H1 (cell line): ENCODE results near the gene GTF2E1. TPM values are rescaled to one million over a fixed set of nuclear protein-coding genes. Genes with fewer than 3 reads are reported as not detected.

ENCODE experiments used
- CTCF ChIA-PET: fragments of 300-600 bp; sonication (Branson Sonifier 250); formaldehyde crosslinking; loops from one replicate; lab custom pipeline; 2021; ENCODE audit not compliant: partially characterized antibody; lab: Charles Lee
- POLR2A ChIA-PET: fragments of 300-600 bp; sonication (Branson Sonifier 250); formaldehyde crosslinking; loops from one replicate; lab custom pipeline; 2021; ENCODE audit warnings: inconsistent platforms; ENCODE audit not compliant: partially characterized antibody; lab: Charles Lee
- DNase-seq, 2 experiments: peaks; one replicate each; pipeline versions ENCODE4 v3.0.0 to v3.0.0-alpha.2; 2010 to 2022; ENCODE audit warnings: low spot score in 2 of 2, low read depth in 1 of 2, mixed read lengths in 1 of 2
- FAIRE-seq: peaks from 2 replicates; lab custom pipeline; 2011; peaks lifted over from hg19 to GRCh38; lab: Jason Lieb, UNC
- H2AFZ ChIP-seq: 2 replicates; pipeline ENCODE4 v1.8.1; 2012; ENCODE audit warnings: low read length, inconsistent platforms
- H2AK5ac ChIP-seq: 2 replicates; pipeline ENCODE4 v1.6.1; 2013; ENCODE audit warnings: low read depth, low read length
- H2BK120ac ChIP-seq: replicated peaks from 2 replicates; pipeline ENCODE3; 2013; ENCODE audit warnings: low read depth, low read length, inconsistent platforms
- H2BK12ac ChIP-seq: 2 replicates; pipeline ENCODE4 v1.6.1; 2013; ENCODE audit warnings: low read depth, low read length
- H2BK15ac ChIP-seq: 2 replicates; pipeline ENCODE4 v1.6.1; 2013; ENCODE audit warnings: low read length
- H2BK20ac ChIP-seq: 2 replicates; pipeline ENCODE4 v1.6.1; 2013; ENCODE audit warnings: low read length
- H2BK5ac ChIP-seq: 2 replicates; pipeline ENCODE4 v1.6.1; 2013; ENCODE audit warnings: low read depth, low read length
- H3K14ac ChIP-seq: 2 replicates; pipeline ENCODE4 v1.6.1; 2013; ENCODE audit warnings: inconsistent platforms; ENCODE audit not compliant: insufficient read length
- H3K18ac ChIP-seq: 2 replicates; pipeline ENCODE4 v1.6.1; 2013; ENCODE audit warnings: low read length; ENCODE audit errors: extremely low read depth
- H3K23ac ChIP-seq: 2 replicates; pipeline ENCODE4 v1.6.1; 2013; ENCODE audit warnings: inconsistent platforms; ENCODE audit not compliant: insufficient read length
- H3K23me2 ChIP-seq: 2 replicates; pipeline ENCODE4 v1.6.1; 2013; ENCODE audit warnings: low read depth, low read length
- H3K27ac ChIP-seq: 2 replicates; pipeline ENCODE4 v1.6.1; 2011; ENCODE audit warnings: low read depth, low read length, inconsistent platforms
- H3K27me3 ChIP-seq, 4 experiments: replicated peaks in 1 of 4; 1 replicate in 1 of 4; 2 replicates in 3 of 4; pipeline versions ENCODE4 v1.6.1 to v1.8.1; 2011 to 2013; ENCODE audit warnings: low read length in 3 of 4, mild to moderate bottlenecking in 3 of 4, inconsistent platforms in 2 of 4, mixed read lengths in 2 of 4, moderate library complexity in 1 of 4; ENCODE audit not compliant: control insufficient read depth in 3 of 4, insufficient read depth in 3 of 4; ENCODE audit errors: extremely low read depth in 1 of 4
- H3K36me3 ChIP-seq, 4 experiments: 2 replicates each; pipeline versions ENCODE4 v1.6.1 to v1.8.1; 2011 to 2013; ENCODE audit warnings: mild to moderate bottlenecking in 4 of 4, low read length in 3 of 4, moderate library complexity in 2 of 4, control low read depth in 1 of 4, inconsistent platforms in 1 of 4; ENCODE audit not compliant: insufficient read depth in 4 of 4, control insufficient read depth in 2 of 4
- H3K4ac ChIP-seq: replicated peaks from 2 replicates; pipeline ENCODE3; 2013; ENCODE audit warnings: low read length, low read depth, mixed read lengths, inconsistent platforms; ENCODE audit not compliant: insufficient read length
- H3K4me1 ChIP-seq, 4 experiments: replicated peaks in 1 of 4; 1 replicate in 1 of 4; 2 replicates in 3 of 4; pipeline versions ENCODE4 v1.6.1 to v1.8.1; 2011 to 2013; ENCODE audit warnings: low read length in 3 of 4, inconsistent platforms in 2 of 4, mixed read lengths in 1 of 4; ENCODE audit not compliant: insufficient read depth in 4 of 4, control insufficient read depth in 3 of 4
- H3K4me2 ChIP-seq, 2 experiments: 2 replicates each; pipeline versions ENCODE4 v1.6.1 to v1.8.1; 2011 to 2013; ENCODE audit warnings: low read depth in 2 of 2, low read length in 2 of 2, control low read depth in 1 of 2, inconsistent platforms in 1 of 2, mild to moderate bottlenecking in 1 of 2; ENCODE audit not compliant: insufficient read depth in 1 of 2
- H3K4me3 ChIP-seq, 4 experiments: fragments of 200-600, 300-600 bp in 1 of 4; sonication (generic), shearing (Covaris generic), sonication (Bioruptor Twin) in 1 of 4; 2 replicates each; pipeline versions ENCODE4 v1.5.1 to v1.8.1; 2011 to 2016; ENCODE audit warnings: low read length in 4 of 4, low read depth in 3 of 4, control low read depth in 2 of 4, inconsistent platforms in 2 of 4, mild to moderate bottlenecking in 2 of 4, mixed read lengths in 1 of 4, moderate library complexity in 1 of 4; ENCODE audit not compliant: insufficient read depth in 2 of 4; ENCODE audit errors: extremely low read depth in 1 of 4
- H3K56ac ChIP-seq: replicated peaks from 2 replicates; pipeline ENCODE3; 2013; ENCODE audit warnings: low read depth, mild to moderate bottlenecking, mixed read lengths, low read length, inconsistent platforms; ENCODE audit not compliant: insufficient read length
- H3K79me1 ChIP-seq: 2 replicates; pipeline ENCODE4 v1.6.1; 2013; ENCODE audit warnings: low read depth, low read length, control low read depth
- H3K79me2 ChIP-seq, 2 experiments: 2 replicates each; pipeline versions ENCODE4 v1.6.1 to v1.8.1; 2012 to 2013; ENCODE audit warnings: low read length in 2 of 2, mild to moderate bottlenecking in 2 of 2, inconsistent platforms in 1 of 2; ENCODE audit not compliant: insufficient read depth in 2 of 2, control insufficient read depth in 1 of 2
- H3K9ac ChIP-seq, 4 experiments: replicated peaks in 1 of 4; 1 replicate in 1 of 4; 2 replicates in 3 of 4; pipeline versions ENCODE4 v1.6.1 to v1.8.1; 2011 to 2013; ENCODE audit warnings: low read depth in 3 of 4, low read length in 3 of 4, control low read depth in 2 of 4, mild to moderate bottlenecking in 2 of 4, moderate library complexity in 2 of 4, inconsistent platforms in 1 of 4; ENCODE audit errors: extremely low read depth in 1 of 4
- H3K9me3 ChIP-seq, 2 experiments: 2 replicates each; pipeline versions ENCODE4 v1.6.1 to v1.8.1; 2012 to 2013; ENCODE audit warnings: mild to moderate bottlenecking in 2 of 2, moderate library complexity in 2 of 2, control low read depth in 1 of 2, inconsistent platforms in 1 of 2, low read depth in 1 of 2, low read length in 1 of 2, mixed read lengths in 1 of 2; ENCODE audit not compliant: insufficient read depth in 2 of 2
- H4K20me1 ChIP-seq, 2 experiments: replicated peaks in 1 of 2; 2 replicates each; pipeline versions ENCODE3 to v1.8.1; 2011 to 2013; ENCODE audit warnings: inconsistent platforms in 2 of 2, low read length in 2 of 2, mild to moderate bottlenecking in 1 of 2; ENCODE audit not compliant: insufficient read depth in 2 of 2, control insufficient read depth in 1 of 2
- H4K5ac ChIP-seq: 2 replicates; pipeline ENCODE4 v1.6.1; 2013; ENCODE audit warnings: low read length, low read depth, mixed read lengths, inconsistent platforms; ENCODE audit not compliant: insufficient read length
- H4K8ac ChIP-seq: 2 replicates; pipeline ENCODE4 v1.8.0; 2013; ENCODE audit warnings: mild to moderate bottlenecking, moderate library complexity, low read length, inconsistent platforms; ENCODE audit not compliant: insufficient read depth; ENCODE audit errors: extremely low read depth
- H4K91ac ChIP-seq: replicated peaks from 2 replicates; pipeline ENCODE3; 2013; ENCODE audit warnings: low read length, mixed read lengths, inconsistent platforms; ENCODE audit not compliant: insufficient read length
- BACH1 ChIP-seq: IDR thresholded peaks from 2 replicates; pipeline ENCODE4 v1.6.1; 2012; ENCODE audit warnings: low read length, improper control_type of control experiment
- EP300 ChIP-seq, 2 experiments: IDR thresholded peaks; 1 replicate in 1 of 2; 2 replicates in 1 of 2; pipeline ENCODE4 v1.6.1; 2011 to 2012; ENCODE audit warnings: low read depth in 2 of 2, low read length in 2 of 2, mild to moderate bottlenecking in 2 of 2, borderline replicate concordance in 1 of 2, inconsistent platforms in 1 of 2, moderate library complexity in 1 of 2
- GABPA ChIP-seq: IDR thresholded peaks from 2 replicates; pipeline ENCODE4 v1.6.1; 2011; ENCODE audit warnings: mild to moderate bottlenecking, low read length, moderate library complexity, borderline replicate concordance; ENCODE audit not compliant: insufficient read depth
- HDAC6 ChIP-seq: IDR thresholded peaks from one replicate; pipeline ENCODE4 v1.7.1; 2012; ENCODE audit warnings: low read depth, mild to moderate bottlenecking, inconsistent platforms, low read length, moderate library complexity
- RNF2 ChIP-seq: fragments of 200-900, 300-1000 bp; sonication (generic); IDR thresholded peaks from 2 replicates; pipeline ENCODE4 v1.7.1; 2016; ENCODE audit warnings: borderline replicate concordance, low read depth, mild to moderate bottlenecking, antibody characterized with exemption, low read length; ENCODE audit not compliant: poor library complexity, severe bottlenecking; ENCODE audit errors: missing control alignments
- SIN3A ChIP-seq, 2 experiments: IDR thresholded peaks in 1 of 2; conservative IDR thresholded peaks in 1 of 2; 2 replicates each; pipeline ENCODE4 v1.6.1; 2011 to 2012; ENCODE audit warnings: low read length in 2 of 2, improper control_type of control experiment in 1 of 2, low read depth in 1 of 2, mild to moderate bottlenecking in 1 of 2
- SRF ChIP-seq: IDR thresholded peaks from 2 replicates; pipeline ENCODE4 v1.6.1; 2011; ENCODE audit warnings: mild to moderate bottlenecking, low read depth, low read length, moderate library complexity
- TAF1 ChIP-seq: IDR thresholded peaks from 2 replicates; pipeline ENCODE4 v1.6.1; 2011; ENCODE audit warnings: mild to moderate bottlenecking, low read depth, low read length
- USF2 ChIP-seq: IDR thresholded peaks from 2 replicates; pipeline ENCODE4 v1.6.1; 2011; ENCODE audit warnings: low read length, improper control_type of control experiment
- WGBS, 2 experiments: shearing (Covaris generic) in 1 of 2; methylation state at CpG; one replicate each; pipeline versions ENCODE4 v1.1.6 to v1.1.7; 2013 to 2015; ENCODE audit warnings: low lambda C conversion rate in 2 of 2, mixed read lengths in 2 of 2, inconsistent platforms in 1 of 2, low coverage in 1 of 2, missing lambda C conversion rate in 1 of 2; ENCODE audit not compliant: insufficient replicate concordance in 2 of 2, insufficient coverage in 1 of 2, insufficient read length in 1 of 2; ENCODE audit errors: extremely low coverage in 1 of 2, missing lambda C conversion rate in 1 of 2; 5-methylcytosine and 5-hydroxymethylcytosine counted together
- polyA plus RNA-seq, 7 experiments: library from polyadenylated mRNA; depleted of rRNA in 3 of 7; stranded (reverse) in 5 of 7; unstranded in 2 of 7; fragments of >200 nt in 5 of 7; fragments of 200-250 nt in 2 of 7; gene quantifications; 1 replicate in 5 of 7; 2 replicates in 1 of 7; 4 replicates in 1 of 7; pipeline versions ENCODE4 v1.2.1 to v1.2.3, GENCODE V29; 2011 to 2013; ENCODE audit warnings: missing spikeins in 2 of 7, mixed read lengths in 2 of 7
- total RNA-seq: library from RNA; stranded (reverse); fragmentation: NEBNext Ultra II Directional; extraction: Animal tissue kit (Norgen Biotek cat#: 25700); gene quantifications from 2 replicates; pipeline ENCODE4 v1.2.1, GENCODE V29; 2021

The GTF2E1 gene
- total and polyA plus RNA-seq, 2 of the 8 experiments (the other 6 are each of a cell fraction or from before 2014, with no cell fraction given) = 37.4 to 73.3 TPM

GRCh38 chr3:120798346-120798745 is 55.8 kb downstream of the GTF2E1 start:
- Histone ChIP-seq H4K8ac (no peak overlapping the region), H3K4ac (no peak overlapping the region), H3K9ac (no peak overlapping the region), H3K4me3 (no peak overlapping the region), H4K5ac (no peak overlapping the region), H2BK12ac (no peak overlapping the region), H3K79me2 (no peaks in the 10 kb centered on the region), H2AFZ (no peak overlapping the region), H3K36me3 (no peaks in the 10 kb centered on the region), H3K27ac (no peak overlapping the region), H3K4me1 (peaks cover 0 to 2% (median 0%) of the 10 kb centered on the region in 4 experiments; a peak in 1 of 7 replicates), H3K23me2 (no peaks in the 10 kb centered on the region), H3K18ac (no peak overlapping the region), H4K91ac (no peak overlapping the region), H2BK5ac (no peak overlapping the region), H3K9me3 (no peaks in the 10 kb centered on the region), H3K79me1 (no peaks in the 10 kb centered on the region), H3K56ac (no peak overlapping the region), H3K23ac (no peak overlapping the region), H4K20me1 (no peaks in the 10 kb centered on the region), H3K4me2 (no peak overlapping the region), H2AK5ac (no peak overlapping the region), H3K14ac (no peak overlapping the region), H2BK20ac (no peak overlapping the region), H2BK15ac (no peak overlapping the region), H3K27me3 (no peaks in the 10 kb centered on the region), H2BK120ac (no peak overlapping the region)
- CTCF ChIA-PET = no interaction called here
- DNase-seq = no peak
- POLR2A ChIA-PET = no interaction called here
- no peak for FAIRE-seq
- TF ChIP-seq SRF = no peak
- TF ChIP-seq EP300 (IDR thresholded peaks at IDR 0.05; ENCODE audit: borderline replicate concordance in 1 of 2, low read depth in 2 of 2, low read length in 2 of 2) = no peak
- TF ChIP-seq SIN3A (conservative IDR thresholded peaks at IDR 0.05 in 1 of 2, IDR thresholded peaks at IDR 0.05 in 1 of 2; ENCODE audit: low read depth in 1 of 2, low read length in 2 of 2) = no peak
- no peak for TF ChIP-seq RNF2
- TF ChIP-seq TAF1 = no peak
- no peak for TF ChIP-seq GABPA
- no peak for TF ChIP-seq HDAC6
- no peak for TF ChIP-seq USF2
- TF ChIP-seq BACH1 = no peak
- 83% methylated on average over 1 of the region's 1 CpG; no CpG with 5 or more reads in 1 of the 2 experiments for whole genome bisulfite sequencing, 2 experiments
